ENCODE data around the gene INO80.

GRCh38 chr15:41139619-41140018, 23.5 kb upstream of the INO80 start:
- TF ChIP-seq POLR2AphosphoS5 (IDR thresholded peaks at IDR 0.05) = no peak
- TF ChIP-seq CTCF (IDR thresholded peaks at IDR 0.05) = no peak

All from sigmoid colon (tissue), 4 donors.